NB4 (cell line): ENCODE data around the gene FRMD1.

Experiments
- POLR2A ChIP-seq: IDR thresholded peaks from 2 replicates; pipeline ENCODE4 v1.6.1; 2011; ENCODE audit warnings: mild to moderate bottlenecking; ENCODE audit not compliant: insufficient read length; ENCODE audit errors: extremely low read depth
- TF ChIP-seq, protein P1 (sequence below): IDR thresholded peaks from one replicate; pipeline ENCODE4 v1.5.1; 2012; ENCODE audit warnings: low read depth, low read length

DNA sequence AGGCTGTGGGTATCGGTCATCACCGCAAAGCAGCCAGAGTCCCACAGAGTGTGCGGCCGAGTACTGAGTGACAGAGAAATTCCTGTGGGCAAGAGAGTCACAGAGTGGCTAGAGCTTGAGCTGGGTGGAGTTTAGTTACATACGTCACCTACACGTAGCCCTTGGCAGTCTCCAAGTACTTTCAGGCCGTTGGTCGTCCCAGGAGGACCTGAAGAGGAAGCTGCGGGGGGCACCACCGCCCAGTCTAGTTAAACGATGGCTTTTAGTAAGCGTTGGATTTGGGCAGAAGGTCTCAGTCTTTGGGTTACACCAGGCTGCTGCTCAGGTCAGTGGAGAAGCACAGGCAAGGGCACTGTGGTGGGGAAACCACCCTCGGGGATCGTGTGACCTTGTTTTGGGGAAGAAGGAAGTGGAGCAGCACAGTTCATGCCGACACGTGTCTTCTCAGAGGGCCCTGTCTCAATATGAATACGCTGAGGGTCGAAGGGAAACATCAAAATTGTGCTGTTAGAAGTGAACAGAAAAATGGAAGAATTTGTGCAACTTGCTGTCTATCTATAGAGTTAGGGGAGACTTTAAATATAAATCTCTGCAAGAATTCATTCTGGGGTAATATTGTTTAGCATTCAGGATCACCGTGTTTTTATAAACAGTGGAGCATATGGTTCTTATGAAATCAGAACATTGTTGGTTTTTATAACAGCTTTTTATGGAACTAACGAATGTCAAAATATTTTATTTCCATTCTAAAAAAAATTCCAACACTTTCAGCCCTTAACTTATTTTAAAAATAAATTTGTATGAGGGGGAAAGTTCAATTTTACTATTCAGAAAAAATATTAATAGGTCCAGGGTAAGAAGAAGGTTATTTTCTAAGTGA, 52.9 kb downstream of the FRMD1 start:
- TF ChIP-seq, protein P1, sequence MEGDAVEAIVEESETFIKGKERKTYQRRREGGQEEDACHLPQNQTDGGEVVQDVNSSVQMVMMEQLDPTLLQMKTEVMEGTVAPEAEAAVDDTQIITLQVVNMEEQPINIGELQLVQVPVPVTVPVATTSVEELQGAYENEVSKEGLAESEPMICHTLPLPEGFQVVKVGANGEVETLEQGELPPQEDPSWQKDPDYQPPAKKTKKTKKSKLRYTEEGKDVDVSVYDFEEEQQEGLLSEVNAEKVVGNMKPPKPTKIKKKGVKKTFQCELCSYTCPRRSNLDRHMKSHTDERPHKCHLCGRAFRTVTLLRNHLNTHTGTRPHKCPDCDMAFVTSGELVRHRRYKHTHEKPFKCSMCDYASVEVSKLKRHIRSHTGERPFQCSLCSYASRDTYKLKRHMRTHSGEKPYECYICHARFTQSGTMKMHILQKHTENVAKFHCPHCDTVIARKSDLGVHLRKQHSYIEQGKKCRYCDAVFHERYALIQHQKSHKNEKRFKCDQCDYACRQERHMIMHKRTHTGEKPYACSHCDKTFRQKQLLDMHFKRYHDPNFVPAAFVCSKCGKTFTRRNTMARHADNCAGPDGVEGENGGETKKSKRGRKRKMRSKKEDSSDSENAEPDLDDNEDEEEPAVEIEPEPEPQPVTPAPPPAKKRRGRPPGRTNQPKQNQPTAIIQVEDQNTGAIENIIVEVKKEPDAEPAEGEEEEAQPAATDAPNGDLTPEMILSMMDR = no peak
- no peak for TF ChIP-seq POLR2A
